NCI-H2171 treated with DMSO at 0.1 percent for 48 hours (cell line): ENCODE results near the gene TST.
A peak's percentile ranks its signal among the peaks of the same experiment; 100 is the strongest.

Experiments
- DNase-seq: peaks from one replicate; lab custom pipeline; 2025; lab: John Stamatoyannopoulos, UW

TST gene

GRCh38 chr22:37053310-37054055 lies 34.2 kb upstream of the TST start:
- no peak for DNase-seq

- no peak for DNase-seq
Measured at GRCh38 chr22:37052386-37053309, 33.4 kb upstream of the TST start.

GRCh38 chr22:37051391-37052385 lies 32.4 kb upstream of the TST start, which contains the start of gene KCTD17:
KCTD17 (plus strand) TSS chr22:37051742; CDS start chr22:37051761, 19 bp downstream.
- peak; percentile 49 for DNase-seq

- no peak for DNase-seq
Measured at GRCh38 chr22:37050913-37051312, 31.7 kb upstream of the TST start.

- no peak for DNase-seq
Measured at GRCh38 chr22:37049224-37049623, 30.0 kb upstream of the TST start.

- no peak for DNase-seq
Measured at GRCh38 chr22:37048133-37048532, 28.9 kb upstream of the TST start.

GRCh38 chr22:37047006-37047405 lies 27.8 kb upstream of the TST start:
- peak; percentile 99 for DNase-seq

GRCh38 chr22:37046589-37046988 lies 27.3 kb upstream of the TST start:
- DNase-seq, result no peak

- no peak for DNase-seq
Measured at GRCh38 chr22:37045958-37046357, 26.7 kb upstream of the TST start.

GRCh38 chr22:37044634-37045625 lies 25.7 kb upstream of the TST start:
- no peak for DNase-seq

GRCh38 chr22:37043828-37044538 lies 24.7 kb upstream of the TST start:
- peak; percentile 36 for DNase-seq

GRCh38 chr22:37043209-37043827 lies 24.1 kb upstream of the TST start:
- DNase-seq, result no peak

GRCh38 chr22:37039466-37039865 lies 20.2 kb upstream of the TST start:
- no peak for DNase-seq

- no peak for DNase-seq
Measured at GRCh38 chr22:37037669-37038068, 18.4 kb upstream of the TST start.

GRCh38 chr22:37036655-37037377 lies 17.6 kb upstream of the TST start:
- no peak for DNase-seq

GRCh38 chr22:37033605-37034430 lies 14.6 kb upstream of the TST start:
- DNase-seq, result no peak

GRCh38 chr22:37032535-37033460 lies 13.6 kb upstream of the TST start:
- no peak for DNase-seq
